Retinal pigment epithelial cell (primary cell): ENCODE data around the gene NTSR1.

ENCODE experiments used
- DNase-seq: peaks from one replicate; pipeline ENCODE4 v3.0.0-alpha.2; 2010; ENCODE audit warnings: low read depth
- H3K4me3 ChIP-seq: 2 replicates; pipeline ENCODE4 v1.5.1; 2011; ENCODE audit warnings: mild to moderate bottlenecking, low read length, control low read depth, moderate library complexity
- CTCF ChIP-seq: conservative IDR thresholded peaks from 2 replicates; pipeline ENCODE4 v1.5.1; 2011; ENCODE audit warnings: low read depth, low read length, control low read depth, inconsistent platforms

Gene NTSR1

GRCh38 chr20:62694868-62695267, 13.8 kb upstream of the NTSR1 start:
- DNase-seq: no peak
- no peak overlapping the region for H3K4me3 ChIP-seq
- TF ChIP-seq CTCF: no peak

DNA sequence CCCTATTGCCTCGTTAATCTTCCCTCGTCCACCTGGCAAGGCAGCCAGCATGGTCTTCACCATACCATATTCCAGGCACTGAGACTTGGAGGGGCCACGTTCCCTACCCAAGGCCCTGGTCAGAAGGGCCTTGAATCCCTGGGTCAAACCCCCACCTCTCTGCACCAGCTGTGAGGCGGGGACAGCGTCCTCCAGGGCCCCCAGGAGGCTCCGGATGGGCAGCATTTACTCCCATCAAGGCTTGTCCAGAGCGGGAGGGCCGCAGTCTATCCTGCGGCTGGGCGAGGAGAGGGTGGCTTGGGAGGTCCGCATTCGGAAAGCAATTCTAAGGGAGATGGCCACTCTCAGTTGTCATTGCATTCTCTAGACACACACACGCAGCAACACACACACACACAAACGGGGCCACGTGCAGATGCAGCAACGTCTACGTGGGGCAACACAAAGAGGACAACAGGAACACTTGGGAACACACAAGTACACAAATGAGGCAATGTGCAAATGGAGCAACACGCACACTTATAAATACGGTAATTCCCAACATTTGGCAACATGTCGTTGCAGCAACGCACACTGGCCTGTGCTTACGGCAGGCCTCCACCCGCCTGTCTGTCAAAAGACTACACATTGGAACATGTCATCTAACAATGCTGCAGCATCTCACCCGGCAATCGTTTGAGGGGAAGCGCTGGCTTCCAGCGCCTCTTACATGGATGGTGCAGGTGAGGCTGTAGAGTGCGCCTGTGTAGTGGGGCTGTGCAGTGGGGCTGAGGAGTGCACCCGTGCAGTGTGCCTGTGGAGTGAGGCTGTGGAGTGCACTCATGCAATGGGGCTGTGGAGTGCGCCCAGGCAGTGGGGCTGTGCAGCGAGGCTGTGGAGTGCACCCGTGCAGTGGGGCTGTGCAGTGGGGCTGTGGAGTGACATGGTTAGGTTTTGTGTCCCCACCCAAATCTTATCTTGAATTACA, 12.9 kb upstream of the NTSR1 start:
- H3K4me3 ChIP-seq: no peak overlapping the region
- TF ChIP-seq CTCF: no peak
- no peak for DNase-seq

- no peak for TF ChIP-seq CTCF
- no peak for DNase-seq
- H3K4me3 ChIP-seq: no peak overlapping the region
Measured at GRCh38 chr20:62696434-62696957, 12.1 kb upstream of the NTSR1 start.

GRCh38 chr20:62696989-62697388, 11.6 kb upstream of the NTSR1 start:
- no peak for TF ChIP-seq CTCF
- H3K4me3 ChIP-seq: no peak overlapping the region
- no peak for DNase-seq

DNA sequence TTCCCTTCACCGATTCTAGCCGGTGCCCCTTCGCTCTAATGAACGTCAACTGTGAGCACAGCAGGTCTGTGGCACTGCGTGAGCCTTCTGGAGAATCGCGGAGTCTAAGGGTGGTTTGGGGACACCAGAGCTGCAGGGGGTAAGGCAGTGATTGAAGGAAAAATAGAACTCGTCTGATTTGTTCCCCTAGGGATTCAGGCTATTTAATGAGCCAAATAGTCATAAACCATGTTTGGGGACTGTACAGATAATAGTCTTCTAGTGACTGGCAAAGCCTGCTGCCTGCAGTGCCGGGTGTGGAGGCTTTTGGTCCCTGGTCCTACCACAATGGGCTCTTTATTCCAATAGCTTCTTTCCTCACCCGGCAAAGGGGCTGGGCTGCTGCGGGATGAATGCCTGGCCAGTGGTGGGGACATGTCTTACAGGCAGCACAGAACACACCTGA, 11.1 kb upstream of the NTSR1 start:
- TF ChIP-seq CTCF: no peak
- no peak for DNase-seq
- no peak overlapping the region for H3K4me3 ChIP-seq

DNA sequence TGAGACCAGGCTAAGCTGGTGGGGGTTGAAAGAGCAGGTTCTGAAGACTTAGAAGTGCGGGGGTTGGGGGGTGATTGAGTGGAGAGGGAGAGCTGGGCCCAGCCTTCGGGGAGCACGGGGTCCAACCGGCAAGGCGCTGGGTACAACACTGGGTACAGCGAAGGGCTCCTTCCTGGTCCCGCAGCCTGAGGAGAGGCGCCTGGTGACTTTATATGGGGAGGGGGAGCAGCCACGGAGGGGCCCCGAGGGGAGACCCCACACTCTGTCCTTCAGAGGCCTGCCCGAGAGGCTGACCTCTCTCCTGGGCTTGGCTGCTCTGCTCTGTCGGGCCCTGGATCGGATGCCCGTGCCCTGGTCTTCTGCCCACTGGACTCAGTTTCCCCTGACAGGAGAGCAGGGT, 10.4 kb upstream of the NTSR1 start:
- H3K4me3 ChIP-seq: no peak overlapping the region
- TF ChIP-seq CTCF: no peak
- DNase-seq: no peak

GRCh38 chr20:62699296-62699695, 9.3 kb upstream of the NTSR1 start:
- no peak for TF ChIP-seq CTCF
- no peak for DNase-seq
- H3K4me3 ChIP-seq: no peak overlapping the region
